OCI-LY1 (cell line): ENCODE results near the gene SPATA1.

Experiments used
- H2AFZ ChIP-seq: fragments of 200-600 bp; sonication (generic), shearing (Covaris generic); 2 replicates; pipeline ENCODE4 v1.6.0; 2014; ENCODE audit warnings: antibody characterized with exemption, mild to moderate bottlenecking, low read length
- H3F3A ChIP-seq: fragments of 200-600 bp; sonication (generic), shearing (Covaris generic); 2 replicates; pipeline ENCODE4 v1.6.0; 2014; ENCODE audit warnings: mild to moderate bottlenecking, antibody characterized with exemption, low read length, moderate library complexity; ENCODE audit not compliant: insufficient read depth
- H3K27ac ChIP-seq: fragments of 200-600 bp; sonication (generic); 2 replicates; pipeline ENCODE4 v1.5.1; 2014; ENCODE audit warnings: low read length, mixed run types, mild to moderate bottlenecking, low read depth; ENCODE audit not compliant: poor library complexity, severe bottlenecking
- H3K27me3 ChIP-seq: fragments of 200-600 bp; sonication (generic); 2 replicates; pipeline ENCODE4 v1.6.0; 2014; ENCODE audit warnings: antibody characterized with exemption, mild to moderate bottlenecking, low read length, moderate library complexity; ENCODE audit not compliant: insufficient read depth
- H3K36me3 ChIP-seq: fragments of 200-600 bp; sonication (generic); 2 replicates; pipeline ENCODE4 v1.6.1; 2014; ENCODE audit warnings: mild to moderate bottlenecking, antibody characterized with exemption, low read length, moderate library complexity, mixed read lengths; ENCODE audit not compliant: insufficient read depth
- H3K4me1 ChIP-seq: fragments of 200-600 bp; sonication (generic); 2 replicates; pipeline ENCODE4 v1.5.1; 2014; ENCODE audit warnings: mild to moderate bottlenecking, low read length, moderate library complexity; ENCODE audit not compliant: insufficient read depth, severe bottlenecking
- H3K4me2 ChIP-seq: fragments of 200-600 bp; sonication (generic), shearing (Covaris generic); 2 replicates; pipeline ENCODE4 v1.6.1; 2014; ENCODE audit warnings: low read length
- H3K4me3 ChIP-seq: fragments of 200-600 bp; sonication (generic); 2 replicates; pipeline ENCODE4 v1.5.1; 2014; ENCODE audit warnings: low read length, low read depth, mild to moderate bottlenecking, mixed read lengths; ENCODE audit not compliant: poor library complexity, severe bottlenecking
- H3K79me2 ChIP-seq: fragments of 200-600 bp; shearing (Covaris generic); 2 replicates; pipeline ENCODE4 v1.6.1; 2016; ENCODE audit warnings: mixed run types, low read length, mixed read lengths; ENCODE audit not compliant: insufficient read depth
- H3K9ac ChIP-seq: fragments of 200-600 bp; sonication (generic), shearing (Covaris generic); 2 replicates; pipeline ENCODE4 v1.6.1; 2014; ENCODE audit warnings: mild to moderate bottlenecking, low read length, mixed read lengths
- H3K9me2 ChIP-seq: fragments of 200-600 bp; sonication (generic), shearing (Covaris generic); 2 replicates; pipeline ENCODE4 v1.6.1; 2014; ENCODE audit warnings: low read depth, mild to moderate bottlenecking, low read length, mixed read lengths
- H3K9me3 ChIP-seq: fragments of 200-600 bp; shearing (Covaris generic); 2 replicates; pipeline ENCODE4 v1.6.1; 2014; ENCODE audit warnings: low read length, mixed read lengths
- H4K20me1 ChIP-seq: fragments of 200-600 bp; sonication (generic), shearing (Covaris generic); 2 replicates; pipeline ENCODE4 v1.6.0; 2016; ENCODE audit warnings: mild to moderate bottlenecking, low read length; ENCODE audit not compliant: insufficient read depth
- CTCF ChIP-seq: fragments of 200-600 bp; sonication (generic), shearing (Covaris generic); IDR thresholded peaks from 2 replicates; pipeline ENCODE4 v1.5.1; 2017; ENCODE audit warnings: mild to moderate bottlenecking, antibody characterized with exemption, low read length, moderate library complexity, mixed read lengths
- EZH2 ChIP-seq: fragments of 200-600 bp; sonication (generic), shearing (Covaris generic); IDR thresholded peaks from 2 replicates; pipeline ENCODE4 v1.8.0; 2017; ENCODE audit warnings: borderline replicate concordance, mixed run types, mild to moderate bottlenecking, antibody characterized with exemption, low read length, moderate library complexity, mixed read lengths

The SPATA1 gene

GRCh38 chr1:84598418-84598817 is 92.2 kb downstream of the SPATA1 start:
- Histone ChIP-seq H3K9ac (no peak overlapping the region), H3K79me2 (no peaks in the 10 kb centered on the region), H3K4me1 (no peaks in the 10 kb centered on the region), H3K27ac (no peak overlapping the region), H3K4me2 (no peak overlapping the region), H3K9me3 (no peaks in the 10 kb centered on the region), H3F3A (no peaks in the 10 kb centered on the region), H3K9me2 (no peaks in the 10 kb centered on the region), H2AFZ (no peak overlapping the region), H3K4me3 (no peak overlapping the region), H3K36me3 (no peaks in the 10 kb centered on the region), H4K20me1 (no peaks in the 10 kb centered on the region), H3K27me3 (no peaks in the 10 kb centered on the region)
- TF ChIP-seq EZH2 (no peak), CTCF (no peak)

GRCh38 chr1:84598846-84599741 is 92.9 kb downstream of the SPATA1 start:
- Histone ChIP-seq H3K4me3 (no peak overlapping the region), H3K27ac (no peak overlapping the region), H3K4me2 (no peak overlapping the region), H3K9me3 (peaks cover 2% of the 10 kb centered on the region; the same call in 1 of the 2 replicates), H3K27me3 (no peaks in the 10 kb centered on the region), H3K9ac (no peak overlapping the region), H2AFZ (no peak overlapping the region), H3K79me2 (no peaks in the 10 kb centered on the region), H4K20me1 (no peaks in the 10 kb centered on the region), H3K4me1 (no peaks in the 10 kb centered on the region), H3F3A (no peaks in the 10 kb centered on the region), H3K9me2 (no peaks in the 10 kb centered on the region), H3K36me3 (no peaks in the 10 kb centered on the region)
- TF ChIP-seq EZH2 (no peak), CTCF (no peak)

GRCh38 chr1:84600796-84601195 is 94.6 kb downstream of the SPATA1 start:
- H3K4me1 ChIP-seq, result no peaks in the 10 kb centered on the region
- no peak overlapping the region for H3K4me2 ChIP-seq
- H3K4me3 ChIP-seq, result no peak overlapping the region
- no peaks in the 10 kb centered on the region for H3K36me3 ChIP-seq
- no peaks in the 10 kb centered on the region for H4K20me1 ChIP-seq
- no peak overlapping the region for H3K27ac ChIP-seq
- TF ChIP-seq EZH2 (no peak), CTCF (no peak)
- H2AFZ ChIP-seq, result no peak overlapping the region
- no peak overlapping the region for H3K9ac ChIP-seq
- no peaks in the 10 kb centered on the region for H3K9me2 ChIP-seq
- no peaks in the 10 kb centered on the region for H3K27me3 ChIP-seq
- H3K79me2 ChIP-seq, result no peaks in the 10 kb centered on the region
- peaks cover 17% of the 10 kb centered on the region for H3K9me3 ChIP-seq
- H3F3A ChIP-seq, result no peaks in the 10 kb centered on the region
